RWPE1 (cell line): ENCODE measurements around the gene SRGN.
"Not testable (repeated sequence)": the region's sequence is repeated elsewhere in the genome, so short reads cannot be mapped to it uniquely, and the experiment has no call there.

Source experiments
- CTCF ChIA-PET: fragments of 350-600 bp; sonication (Branson Sonifier 250); formaldehyde crosslinking; extraction: SDS; loops from one replicate; lab custom pipeline; 2021; lab: Yijun Ruan, JAX
- POLR2A ChIA-PET: fragments of 400-600 bp; formaldehyde crosslinking; extraction: SDS; loops from one replicate; lab custom pipeline; 2020; ENCODE audit warnings: antibody characterized with exemption; ENCODE audit not compliant: low non-redundant PET; lab: Yijun Ruan, JAX
- DNase-seq: peaks from one replicate; pipeline ENCODE4 v3.0.0; 2012; ENCODE audit warnings: low spot score
- H3K27ac ChIP-seq: fragments of 450-650 bp; 2 replicates; pipeline ENCODE4 v1.5.1; 2017
- CTCF ChIP-seq: fragments of 450-650 bp; conservative IDR thresholded peaks from 2 replicates; pipeline ENCODE4 v1.5.1; 2017; ENCODE audit warnings: low read depth, mild to moderate bottlenecking

SRGN gene, protein sequence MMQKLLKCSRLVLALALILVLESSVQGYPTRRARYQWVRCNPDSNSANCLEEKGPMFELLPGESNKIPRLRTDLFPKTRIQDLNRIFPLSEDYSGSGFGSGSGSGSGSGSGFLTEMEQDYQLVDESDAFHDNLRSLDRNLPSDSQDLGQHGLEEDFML

DNA sequence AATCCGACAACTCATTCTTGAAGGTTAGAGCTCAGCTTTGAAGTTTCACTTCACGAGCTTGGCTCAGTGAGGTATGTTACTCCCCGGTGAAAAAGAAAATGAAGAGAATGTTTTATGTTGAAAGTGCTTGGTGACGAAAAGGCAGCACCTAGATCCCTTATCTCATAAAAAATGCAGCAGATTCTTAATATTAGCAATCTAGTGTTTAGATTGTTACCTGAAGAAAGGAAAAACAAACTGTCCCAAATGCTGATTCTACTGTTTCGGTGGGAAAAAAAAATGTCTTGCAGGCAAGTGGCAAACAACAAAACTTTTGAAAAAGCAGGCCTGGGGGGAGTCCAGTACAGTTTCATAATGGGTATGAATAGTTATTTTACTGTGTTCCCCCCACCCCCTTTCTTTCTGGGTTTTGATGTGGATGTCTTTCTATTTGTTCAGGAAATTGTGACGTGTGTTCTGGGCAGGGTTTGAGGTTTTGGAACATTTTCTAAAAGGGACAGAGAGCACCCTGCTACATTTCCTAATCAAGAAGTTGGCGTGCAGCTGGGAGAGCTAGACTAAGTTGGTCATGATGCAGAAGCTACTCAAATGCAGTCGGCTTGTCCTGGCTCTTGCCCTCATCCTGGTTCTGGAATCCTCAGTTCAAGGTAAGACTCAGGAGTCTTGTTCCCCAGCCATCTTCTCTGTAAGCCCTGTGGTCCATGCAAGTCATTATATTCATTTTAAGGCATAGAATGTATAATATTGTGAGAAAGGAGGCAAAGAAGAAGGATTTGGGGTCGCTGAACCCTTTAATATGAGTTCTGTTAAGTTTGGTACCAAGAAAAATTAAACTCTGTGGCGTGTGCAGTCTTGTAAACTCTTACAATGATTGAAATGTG lies at the start of gene SRGN:
SRGN (plus strand) TSS at position 514 of the 881 bp plus-strand sequence; CDS start at position 569, 55 bp downstream.
- ChIA-PET POLR2A (no interaction called here), CTCF (interaction anchor here (0.6 to 0.9 kb wide), 2 partner anchors 44 to 111 kb away, joined by 3 read pairs; no protein-coding TSS in a partner anchor)
- TF ChIP-seq CTCF, result no peak
- H3K27ac ChIP-seq, result no peak within 1 kb of the TSS
- DNase-seq, result no peak

DNA sequence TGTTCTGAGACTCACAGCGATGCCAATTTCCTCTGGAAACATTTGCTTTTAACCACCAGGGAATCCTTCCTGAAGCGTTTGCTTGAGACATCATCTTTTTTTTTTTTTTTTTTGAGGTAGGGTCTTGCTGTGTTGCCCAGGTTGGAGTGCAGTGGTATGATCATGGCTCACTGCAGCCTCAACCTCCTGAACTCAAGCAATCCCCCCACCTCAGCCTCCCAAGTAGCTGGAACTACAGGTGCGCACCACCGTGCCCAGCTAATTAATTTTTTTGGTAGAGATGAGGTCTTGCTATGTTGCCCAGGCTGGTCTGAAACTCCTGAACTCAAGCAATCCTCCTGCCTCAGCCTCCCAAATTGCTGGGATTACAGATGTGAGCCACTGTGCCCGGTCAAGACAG lies 47.0 kb upstream of the SRGN start:
- DNase-seq, H3K27ac ChIP-seq, CTCF ChIA-PET, POLR2A ChIA-PET: not testable (repeated sequence)

DNA sequence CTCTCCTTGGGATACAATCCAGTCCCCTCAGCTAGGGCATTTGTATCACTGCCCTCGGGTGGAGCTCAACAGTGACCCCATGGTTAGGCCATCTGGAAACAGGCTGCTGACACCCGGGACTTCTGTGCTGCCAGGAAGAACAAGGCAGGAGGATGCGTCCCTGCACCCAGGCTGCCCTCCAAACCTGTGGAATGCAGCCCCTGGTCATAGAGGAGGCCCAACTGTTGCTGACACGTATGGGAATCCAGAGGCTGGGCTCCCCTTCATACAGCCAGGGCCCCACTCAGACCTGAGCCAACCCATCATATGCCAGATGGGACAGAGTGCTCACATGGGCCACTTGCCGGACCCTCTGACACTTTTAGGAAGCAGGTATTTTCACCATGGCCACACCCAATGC lies 45.5 kb upstream of the SRGN start:
- no peak for DNase-seq
- CTCF ChIA-PET, result interaction anchor here (0.5 to 0.6 kb wide), 2 partner anchors 91 to 95 kb away, joined by 3 to 4 read pairs; no protein-coding TSS in a partner anchor
- no peak overlapping the region for H3K27ac ChIP-seq
- POLR2A ChIA-PET, result no interaction called here
- TF ChIP-seq CTCF, result no peak

- no peak for DNase-seq
- no peak for TF ChIP-seq CTCF
- no peak overlapping the region for H3K27ac ChIP-seq
- CTCF ChIA-PET, result no interaction called here
- POLR2A ChIA-PET, result no interaction called here
Observed at GRCh38 chr10:69042838-69043237, 45.1 kb upstream of the SRGN start.

DNA sequence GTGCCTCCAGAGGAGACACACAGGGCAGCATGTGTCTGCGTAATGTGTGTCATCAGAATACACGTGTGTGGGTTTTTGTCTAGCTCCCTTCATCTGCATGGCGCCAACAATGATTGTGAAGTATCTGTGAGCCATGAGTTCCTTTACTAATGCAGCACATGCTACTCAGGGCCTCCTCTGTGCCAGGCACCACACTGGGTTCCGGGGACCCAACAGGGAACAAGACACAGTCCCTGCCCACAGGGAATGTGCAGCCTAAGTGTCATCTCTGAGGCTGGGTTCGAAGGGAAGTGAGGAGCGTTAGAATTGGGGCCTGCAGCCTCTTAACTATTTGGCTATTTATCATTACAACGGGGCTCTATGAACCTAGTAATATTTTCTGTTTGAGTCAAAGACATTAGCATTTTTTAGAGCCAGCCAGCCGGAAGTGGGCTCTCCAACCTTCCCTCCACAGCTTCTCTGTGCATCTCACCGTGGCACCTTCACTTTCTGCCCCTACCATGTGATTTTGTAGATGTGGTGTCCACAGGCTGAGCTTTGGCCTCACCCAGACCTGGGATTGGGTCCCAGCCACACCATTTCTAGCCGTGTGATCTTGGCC lies 43.9 kb upstream of the SRGN start:
- ChIA-PET POLR2A (interaction anchor here (0.6 to 0.7 kb wide), 2 partner anchors 47 to 1114 kb away, joined by 4 to 10 read pairs; no protein-coding TSS in a partner anchor), CTCF (interaction anchor here (0.9 kb wide), 1 partner anchor 44 kb away, joined by 3 read pairs; the partner anchor contains the start of gene SRGN)
- no peak for TF ChIP-seq CTCF
- no peak for DNase-seq
- peak overlapping the region; percentile 31 for H3K27ac ChIP-seq

DNA sequence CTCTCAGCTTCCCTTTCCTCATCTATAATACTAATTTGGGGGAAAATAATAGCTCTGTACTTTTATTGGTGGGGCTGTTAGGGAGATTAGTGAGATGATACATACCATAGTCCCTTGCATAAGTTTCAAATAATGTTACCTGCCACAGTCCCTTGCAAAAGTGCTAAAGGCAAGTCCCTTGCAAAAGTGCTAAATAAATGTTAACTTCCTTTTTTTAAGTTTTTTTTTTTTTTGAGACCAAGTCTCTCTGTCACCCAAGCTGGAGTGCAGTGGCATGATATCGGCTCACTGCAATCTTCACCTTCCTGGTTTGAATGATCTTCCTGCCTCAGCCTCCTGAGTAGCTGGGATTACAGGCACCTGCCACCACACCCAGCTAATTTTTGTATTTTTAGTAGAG lies 43.4 kb upstream of the SRGN start:
- POLR2A ChIA-PET, result interaction anchor here (0.7 kb wide), 1 partner anchor 46 kb away, joined by 4 read pairs; no protein-coding TSS in a partner anchor
- no peak for TF ChIP-seq CTCF
- H3K27ac ChIP-seq, result peak overlapping the region; percentile 52
- CTCF ChIA-PET, result no interaction called here
- DNase-seq, result no peak
